Prostate gland (tissue), 2 donors: ENCODE measurements around the gene ELP6.

Experiments
- CTCF ChIP-seq, 4 experiments: fragments of 200-600 bp in 2 of 4; fragments of 450-650 bp in 2 of 4; sonication (generic) in 2 of 4; IDR thresholded peaks; 1 replicate in 3 of 4; 2 replicates in 1 of 4; pipeline ENCODE4 v1.5.1; 2016 to 2019; ENCODE audit warnings: antibody characterized with exemption in 4 of 4, mild to moderate bottlenecking in 2 of 4, moderate library complexity in 2 of 4
- POLR2A ChIP-seq: fragments of 450-650 bp; IDR thresholded peaks from one replicate; pipeline ENCODE4 v1.6.1; 2016; ENCODE audit warnings: antibody characterized with exemption, mild to moderate bottlenecking
- POLR2AphosphoS5 ChIP-seq: sonication (generic); formaldehyde crosslinking; IDR thresholded peaks from one replicate; pipeline ENCODE4 v1.6.1; 2017; ENCODE audit warnings: antibody characterized with exemption

GRCh38 chr3:47556351-47556750 is 42.8 kb upstream of the ELP6 start:
- TF ChIP-seq CTCF (IDR thresholded peaks at IDR 0.05) (no peak), POLR2A (no peak), POLR2AphosphoS5 (no peak)
